Esophagus squamous epithelium (tissue), 4 donors: ENCODE measurements around the gene NID1.

Experiments used
- CTCF ChIP-seq, 6 experiments: fragments of 450-650 bp in 4 of 6; fragments of 200-600 bp in 2 of 6; sonication (generic) in 2 of 6; IDR thresholded peaks; one replicate each; pipeline ENCODE4 v1.5.1; 2016 to 2019; ENCODE audit warnings: antibody characterized with exemption in 6 of 6, mild to moderate bottlenecking in 4 of 6, moderate library complexity in 4 of 6
- POLR2A ChIP-seq, 4 donors: fragments of 450-650 bp; IDR thresholded peaks; one replicate each; pipeline ENCODE4 v1.6.1; 2017; ENCODE audit warnings: antibody characterized with exemption in 4 of 4, mild to moderate bottlenecking in 4 of 4, moderate library complexity in 3 of 4

GRCh38 chr1:235938709-235939479 is 126.0 kb downstream of the NID1 start:
- TF ChIP-seq CTCF (IDR thresholded peaks at IDR 0.05) (no peak), POLR2A (IDR thresholded peaks at IDR 0.05) (no peak)
